ENCODE data around the gene DUSP7.

Gene DUSP7, protein sequence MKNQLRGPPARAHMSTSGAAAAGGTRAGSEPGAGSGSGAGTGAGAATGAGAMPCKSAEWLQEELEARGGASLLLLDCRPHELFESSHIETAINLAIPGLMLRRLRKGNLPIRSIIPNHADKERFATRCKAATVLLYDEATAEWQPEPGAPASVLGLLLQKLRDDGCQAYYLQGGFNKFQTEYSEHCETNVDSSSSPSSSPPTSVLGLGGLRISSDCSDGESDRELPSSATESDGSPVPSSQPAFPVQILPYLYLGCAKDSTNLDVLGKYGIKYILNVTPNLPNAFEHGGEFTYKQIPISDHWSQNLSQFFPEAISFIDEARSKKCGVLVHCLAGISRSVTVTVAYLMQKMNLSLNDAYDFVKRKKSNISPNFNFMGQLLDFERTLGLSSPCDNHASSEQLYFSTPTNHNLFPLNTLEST
- total RNA-seq, result 15.8 to 36.3 (median 32.4) reads per million in 3 experiments

DNA sequence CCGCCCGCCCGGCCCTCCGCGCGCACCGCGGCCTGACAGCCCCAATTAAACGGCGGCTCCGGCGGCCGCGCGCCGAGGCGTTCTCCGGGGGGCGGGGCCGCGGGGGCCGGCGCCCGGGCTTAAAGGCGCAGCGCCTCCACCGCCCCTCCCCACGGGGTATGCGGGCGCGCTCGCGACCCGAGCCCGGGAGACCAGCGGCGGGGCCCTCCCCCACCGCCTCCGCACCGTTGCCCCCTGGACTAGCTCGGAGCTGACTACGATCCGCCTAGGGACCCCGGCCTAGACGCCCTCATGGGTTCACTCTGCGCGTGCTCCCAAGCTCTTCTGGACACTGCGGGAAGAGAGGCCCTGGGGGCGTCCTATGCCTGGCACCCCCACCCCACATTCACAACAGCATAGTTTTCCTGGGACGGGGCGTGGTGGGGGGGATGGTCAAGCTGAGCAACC is at the start of gene DUSP7:
Gene DUSP7 (minus strand): TSS at position 51 of the 447 bp plus-strand sequence. CDS start 205 bp downstream, outside the sequence.
- DNase-seq, result peak; percentile 69

DNA sequence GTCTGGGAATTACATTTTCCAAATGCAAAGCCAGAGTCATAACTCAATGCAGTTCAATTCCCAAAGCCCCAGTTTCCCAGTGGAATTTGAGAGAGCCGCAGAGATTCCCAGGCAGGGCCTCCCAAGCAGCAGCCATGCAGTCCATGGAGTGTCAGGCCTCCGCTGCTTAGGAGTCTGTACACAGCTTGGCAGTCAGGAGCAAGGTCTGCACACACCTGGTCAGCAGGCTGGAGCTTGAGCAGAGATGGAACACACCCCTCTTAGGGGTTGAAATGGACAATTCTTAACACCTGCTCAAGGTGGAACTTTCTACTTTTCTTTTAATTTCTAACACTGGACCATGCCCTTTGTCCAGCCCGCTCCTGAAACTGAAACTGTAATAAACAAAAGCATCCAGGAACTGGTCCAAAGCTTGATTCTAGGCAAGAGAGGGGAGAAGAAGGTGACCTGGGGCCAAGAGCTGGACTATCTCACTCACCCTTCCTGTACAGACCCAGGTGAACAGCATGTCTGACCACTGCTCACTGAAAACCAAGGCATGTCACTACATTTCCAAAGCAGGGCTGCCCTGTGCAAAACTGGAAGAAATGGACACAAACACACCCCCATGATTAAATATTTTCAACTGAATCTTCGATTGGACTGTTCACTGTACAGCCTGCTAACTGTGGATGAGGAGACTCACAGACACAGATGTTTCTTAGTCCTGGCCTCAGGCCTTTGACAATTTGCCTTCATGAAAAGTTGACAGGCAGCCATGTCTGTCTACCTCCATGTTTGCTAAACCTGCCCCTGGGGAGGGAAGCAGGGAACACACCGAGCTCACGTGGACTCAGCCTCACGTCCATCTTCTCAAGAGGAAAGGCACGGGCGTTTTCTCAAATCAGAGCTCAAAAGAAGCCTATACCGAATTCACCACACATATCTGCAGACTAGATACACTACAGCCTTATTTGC is 48.6 kb upstream of the DUSP7 start:
- no peak for DNase-seq

DNA sequence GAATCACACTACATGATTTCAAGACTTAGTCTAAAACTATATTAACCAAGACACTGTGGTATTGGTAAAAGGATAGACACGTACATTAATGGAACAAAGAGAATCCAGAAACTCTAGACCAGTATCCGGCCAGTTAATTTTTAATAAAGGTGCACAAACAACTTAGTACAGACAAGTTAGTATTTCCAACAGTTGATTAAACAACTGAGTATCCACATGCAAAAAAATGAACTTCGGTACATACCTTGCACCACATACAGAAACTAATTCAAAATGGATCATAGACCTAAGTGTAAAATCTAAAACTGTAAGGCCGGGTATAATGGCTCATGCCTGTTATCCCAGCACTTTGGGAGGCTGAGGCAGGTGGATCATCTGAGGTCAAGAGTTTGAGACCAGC is 46.6 kb upstream of the DUSP7 start:
- no peak for DNase-seq

DNA sequence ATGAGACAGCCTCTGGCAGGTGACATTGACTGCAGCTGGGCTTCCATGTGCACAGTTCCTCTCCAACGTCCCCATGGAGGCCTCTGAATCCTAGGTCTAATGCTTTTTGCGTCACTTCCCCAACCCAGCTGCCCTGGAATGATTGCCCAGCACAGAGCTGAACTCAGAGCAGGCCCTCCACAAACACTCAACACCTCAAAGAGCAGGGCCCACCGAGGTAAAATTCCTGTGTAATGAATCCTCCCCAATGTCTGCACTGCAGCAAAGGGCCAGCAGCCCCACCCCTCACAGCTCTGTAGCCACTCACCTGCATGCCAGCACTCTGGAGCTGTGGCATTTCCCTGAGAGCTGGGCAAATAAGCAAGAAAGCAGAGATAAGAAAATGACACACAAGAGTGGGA is 42.6 kb upstream of the DUSP7 start:
- no peak for DNase-seq

DNA sequence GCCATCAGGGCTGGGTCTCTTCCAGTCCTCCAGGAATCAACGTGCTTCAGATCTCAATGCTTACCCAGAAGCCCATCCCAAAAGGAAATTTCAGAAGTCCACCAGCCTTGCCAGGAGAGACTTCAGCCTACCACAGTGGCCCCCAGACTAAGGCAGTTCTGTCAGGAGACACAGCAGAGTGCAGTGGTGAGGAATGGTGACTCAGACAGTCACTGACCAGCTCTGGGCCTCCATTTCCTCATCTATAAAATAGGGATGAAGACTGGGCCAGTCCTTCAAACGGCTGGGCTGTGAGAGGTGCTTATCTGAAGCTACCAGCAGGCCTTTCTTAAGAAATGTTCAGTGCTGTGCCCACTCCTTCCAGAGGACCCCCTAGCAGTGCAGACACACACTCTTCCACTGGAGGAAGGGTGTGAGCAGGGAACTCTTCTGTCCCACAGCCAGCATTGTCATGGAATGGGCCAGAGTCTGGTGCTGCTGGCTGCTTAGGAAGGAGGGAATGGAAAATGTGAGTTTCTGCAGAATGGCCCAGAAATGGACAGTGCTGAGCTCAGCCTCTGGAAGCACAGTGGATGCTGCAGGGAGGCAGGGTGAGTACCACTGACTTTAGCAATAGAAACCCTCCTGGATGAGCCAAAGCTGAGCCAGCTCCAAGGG is 41.6 kb upstream of the DUSP7 start:
- no peak for DNase-seq

DNA sequence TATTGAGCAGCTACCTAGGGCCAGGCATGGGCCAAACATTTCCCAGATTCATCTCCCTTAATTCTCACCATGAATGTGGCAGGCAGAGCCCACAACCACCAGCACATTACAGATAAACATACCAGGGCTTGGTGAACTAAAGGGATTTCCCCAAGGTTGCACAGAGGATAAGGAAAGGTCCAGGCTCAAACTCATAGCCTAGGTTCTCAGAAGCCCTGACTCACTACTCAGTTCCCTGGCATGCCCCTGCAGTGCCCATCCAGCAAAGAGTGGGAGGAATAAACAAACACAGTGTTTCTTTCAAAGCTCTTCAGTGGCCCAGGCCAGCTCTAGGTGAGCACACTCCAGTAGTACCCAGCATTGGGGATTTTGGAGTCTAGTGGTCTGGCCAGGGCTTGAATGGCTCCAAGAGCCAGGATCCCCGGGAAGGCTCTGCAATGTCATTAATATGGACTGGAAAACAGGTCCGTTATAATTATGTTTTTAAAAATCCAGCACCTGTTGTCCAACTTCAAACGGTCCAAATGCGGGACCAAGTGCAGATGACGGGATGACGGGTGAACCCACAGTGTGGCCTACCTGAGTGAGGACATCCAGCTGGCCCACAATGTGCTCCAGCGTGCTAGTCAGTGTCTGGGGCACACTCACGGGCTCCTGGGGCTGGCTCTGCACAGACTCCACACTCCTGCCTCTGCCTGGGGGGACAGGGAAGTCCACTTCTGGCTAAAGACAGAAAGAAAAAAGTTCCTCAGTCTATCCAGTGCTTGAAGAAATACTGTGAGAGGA is 39.8 kb upstream of the DUSP7 start:
- DNase-seq, result no peak

DNA sequence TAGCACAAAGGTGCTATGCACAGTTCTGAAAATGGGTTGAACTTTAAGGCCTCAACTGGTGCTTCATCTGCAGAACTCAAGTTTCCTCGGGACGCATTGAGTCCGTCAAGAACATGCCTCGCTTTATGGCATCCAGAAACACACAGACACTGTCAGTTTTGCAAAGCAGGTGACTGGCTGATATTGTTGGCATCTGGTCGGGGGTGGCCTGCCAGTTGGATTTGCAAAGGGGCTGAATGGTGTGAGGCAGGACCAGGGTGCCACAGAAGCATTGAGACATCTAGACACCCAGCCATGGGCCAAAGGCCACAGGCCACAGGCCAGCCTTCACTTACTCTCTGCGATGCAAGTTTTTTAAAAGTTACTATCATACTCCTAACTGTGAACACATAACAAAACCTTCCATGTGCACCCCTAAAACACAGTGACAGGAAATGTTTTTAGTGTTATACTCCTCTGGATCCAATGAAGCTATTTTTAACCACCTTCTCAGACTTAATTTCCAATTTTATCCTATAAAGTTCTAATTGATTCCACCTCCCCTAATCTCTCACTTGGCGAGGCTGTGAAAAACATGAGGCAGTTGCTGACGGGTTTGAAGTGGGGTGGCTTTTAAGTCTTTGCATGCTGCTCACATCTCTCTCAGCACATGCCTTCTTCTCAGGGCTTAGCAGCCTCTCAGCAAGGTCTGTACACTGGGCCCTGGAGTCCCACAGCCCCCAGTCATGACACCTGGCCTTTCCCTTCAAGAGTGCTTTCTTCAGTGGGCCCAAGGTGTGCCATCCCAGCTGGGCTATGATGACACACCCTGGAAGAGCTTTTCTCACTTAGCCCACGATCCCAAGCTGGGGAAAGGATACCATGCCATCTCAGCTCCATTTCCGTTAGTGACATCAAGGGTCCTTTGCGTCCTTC is 38.5 kb upstream of the DUSP7 start:
- DNase-seq, result no peak

DNA sequence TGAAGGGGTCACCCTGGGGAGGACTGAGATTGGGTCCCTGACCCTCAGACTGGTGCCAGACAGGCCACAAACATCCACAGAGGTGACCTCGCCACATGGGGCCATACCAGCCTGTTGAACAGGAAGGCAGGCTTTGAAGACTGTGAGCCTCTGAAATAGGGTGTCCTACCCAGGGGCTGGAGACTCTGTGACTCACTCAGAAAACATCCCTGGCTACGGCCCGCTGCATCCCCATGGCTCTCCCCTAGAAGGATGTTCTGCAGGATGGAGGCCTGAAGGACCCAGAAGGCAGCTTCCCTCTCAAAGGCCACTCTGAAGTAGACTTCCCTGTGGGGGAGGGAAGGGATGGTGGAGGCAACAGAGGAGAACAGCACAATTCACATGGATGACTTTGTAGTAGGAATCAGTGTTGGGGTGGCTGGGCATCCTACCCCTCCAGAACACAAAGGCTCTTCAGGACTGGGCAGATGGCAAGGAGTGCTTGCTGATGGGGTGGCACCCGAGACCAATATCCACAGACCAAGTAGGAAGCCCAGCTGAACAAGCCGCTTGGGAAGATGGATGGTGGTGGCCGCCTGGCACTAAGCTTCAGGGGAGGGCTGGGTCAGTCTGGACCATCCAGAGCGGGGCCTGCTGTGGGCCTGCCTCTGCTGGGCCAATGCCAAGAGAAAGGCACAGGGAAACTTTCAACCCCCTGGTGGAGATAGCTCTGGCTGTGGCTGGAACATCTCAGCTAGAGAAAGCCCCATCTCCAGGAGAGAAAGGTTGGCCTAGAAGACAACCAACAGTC is 37.6 kb upstream of the DUSP7 start:
- no peak for DNase-seq

DNA sequence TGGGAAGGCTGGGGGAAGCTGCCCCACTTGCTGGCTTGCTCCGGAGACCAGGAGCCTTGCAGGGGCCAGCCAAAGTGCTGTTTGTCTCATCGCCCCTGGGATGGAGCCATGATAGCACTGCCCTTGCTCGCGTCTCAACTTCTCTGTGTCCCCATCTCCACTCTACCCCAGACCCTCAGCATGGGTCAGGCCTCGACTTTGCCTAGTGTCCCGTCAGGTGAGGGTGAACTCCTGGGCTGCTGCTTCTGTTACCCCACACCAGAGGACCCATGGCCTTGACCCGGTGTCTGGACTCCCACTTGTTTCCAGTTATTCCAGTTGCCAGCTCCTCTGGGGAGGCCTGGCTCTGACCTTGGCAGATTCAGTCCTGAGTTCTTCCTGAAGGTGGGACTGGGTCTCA is 36.5 kb upstream of the DUSP7 start:
- DNase-seq, result no peak

DNA sequence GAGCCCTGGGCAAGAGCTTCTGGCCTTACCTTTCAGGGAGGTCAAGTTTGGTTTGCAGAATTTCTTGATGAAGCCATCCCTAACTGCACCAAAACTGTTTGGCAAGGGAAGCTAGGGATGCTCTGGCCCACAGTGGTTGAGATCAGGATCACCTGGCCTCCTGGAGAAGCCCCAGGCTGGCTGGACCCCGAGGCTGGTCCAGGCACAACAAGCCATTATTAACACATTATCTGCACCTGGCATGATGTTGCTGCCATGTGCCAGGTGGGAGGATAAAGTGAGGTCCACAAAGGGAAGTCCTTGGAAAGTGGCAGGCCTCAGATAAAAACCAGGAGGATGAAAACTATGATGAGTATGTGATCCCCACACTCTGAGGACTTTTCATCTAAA is 35.9 kb upstream of the DUSP7 start:
- DNase-seq, result no peak

DNA sequence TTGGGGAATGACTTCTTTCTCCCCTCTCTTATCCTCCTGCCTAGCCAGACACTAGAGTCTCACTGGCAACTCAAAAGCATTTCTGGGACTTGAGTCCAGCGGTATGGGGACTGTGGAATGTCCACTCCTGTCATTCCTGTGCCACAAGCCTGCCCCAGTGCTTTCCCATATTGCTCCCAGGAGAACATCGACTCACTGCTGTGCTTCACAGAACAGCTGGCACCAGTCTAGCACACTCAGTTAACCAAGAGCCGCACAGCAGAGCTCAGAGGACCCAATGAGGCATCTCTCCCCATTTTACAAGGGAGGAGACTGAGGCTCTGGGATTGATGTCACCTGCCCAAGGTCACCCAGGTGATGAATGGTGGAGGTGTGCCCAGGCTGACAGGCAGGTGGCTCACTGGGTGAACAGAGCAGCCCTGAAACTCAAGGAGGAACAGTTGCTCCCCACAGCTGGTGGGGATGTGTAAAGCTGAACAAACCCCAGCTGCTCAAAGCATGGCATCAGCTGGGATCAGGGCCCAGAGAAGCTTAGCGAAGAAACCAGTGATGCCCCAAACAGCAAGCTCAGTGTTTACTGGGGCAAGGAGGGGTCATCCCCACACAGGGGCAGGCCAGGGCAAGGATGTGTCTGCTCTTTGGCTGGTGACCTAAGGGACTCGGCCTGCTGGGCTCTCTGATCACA is 35.4 kb upstream of the DUSP7 start:
- DNase-seq, result no peak

DNA sequence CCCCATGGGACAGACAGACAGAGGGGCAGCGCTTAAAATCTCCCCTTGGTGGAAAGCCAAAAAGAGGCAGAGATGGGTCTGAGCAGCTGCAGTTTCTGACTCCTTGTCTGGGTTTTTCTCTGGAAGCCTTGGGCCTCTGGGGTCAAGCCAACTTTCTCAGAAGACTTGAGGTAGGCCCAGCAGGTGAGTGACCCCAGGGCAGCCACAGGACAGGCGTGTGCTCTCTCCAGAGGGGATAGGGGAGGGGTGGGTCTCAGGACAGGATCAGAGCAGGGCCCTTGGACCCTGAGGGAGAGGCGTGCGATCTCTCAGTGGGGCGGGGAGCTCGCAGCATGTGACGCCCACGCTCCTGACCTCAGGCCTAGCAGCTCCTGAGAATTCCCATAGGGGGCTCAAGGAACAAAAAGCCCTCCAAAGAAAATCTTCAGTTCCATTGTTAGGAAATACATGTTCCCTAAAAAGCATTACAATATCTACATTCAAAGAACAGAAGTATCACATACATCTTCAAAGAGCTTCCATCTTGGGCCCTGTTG is 34.6 kb upstream of the DUSP7 start:
- DNase-seq, result no peak

DNA sequence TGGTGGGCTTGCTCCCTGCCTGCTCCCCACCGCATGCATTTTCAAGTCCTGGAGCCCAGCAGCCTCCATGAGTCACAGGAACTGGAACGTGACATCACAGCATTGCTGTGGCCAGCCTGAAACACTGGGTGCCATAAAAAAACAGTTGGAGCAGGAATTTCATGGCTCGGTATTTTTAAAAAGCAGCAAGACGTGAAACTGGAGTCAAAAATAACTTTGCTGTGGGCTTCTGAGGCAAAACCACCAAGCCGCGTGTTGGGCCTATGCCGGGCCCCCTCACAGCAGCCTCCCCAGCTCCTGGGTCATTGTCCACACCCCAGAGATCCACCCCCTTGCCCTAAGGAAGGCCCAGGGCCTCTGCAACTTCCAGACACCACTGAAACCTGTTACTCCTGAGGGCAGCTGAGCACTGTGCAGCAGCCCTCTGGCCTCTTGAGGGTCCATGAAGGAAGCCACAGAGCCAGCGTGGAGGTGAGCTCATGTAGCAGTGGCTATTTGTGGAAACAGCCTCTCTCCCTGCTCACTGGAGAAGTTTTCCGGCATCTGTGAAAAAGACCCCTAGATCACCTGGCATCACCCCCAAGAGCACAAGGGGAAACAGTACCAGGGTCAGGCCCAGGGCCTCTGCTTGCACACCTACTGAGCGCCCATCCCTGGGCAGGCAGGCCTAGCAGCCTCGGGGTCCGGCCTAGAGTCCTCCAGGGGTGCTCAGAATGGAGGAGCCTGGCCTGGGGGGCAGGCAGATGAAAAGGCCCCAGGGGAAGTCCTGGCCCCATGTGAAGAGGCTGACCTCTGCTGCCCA is 34.0 kb upstream of the DUSP7 start:
- DNase-seq, result no peak

DNA sequence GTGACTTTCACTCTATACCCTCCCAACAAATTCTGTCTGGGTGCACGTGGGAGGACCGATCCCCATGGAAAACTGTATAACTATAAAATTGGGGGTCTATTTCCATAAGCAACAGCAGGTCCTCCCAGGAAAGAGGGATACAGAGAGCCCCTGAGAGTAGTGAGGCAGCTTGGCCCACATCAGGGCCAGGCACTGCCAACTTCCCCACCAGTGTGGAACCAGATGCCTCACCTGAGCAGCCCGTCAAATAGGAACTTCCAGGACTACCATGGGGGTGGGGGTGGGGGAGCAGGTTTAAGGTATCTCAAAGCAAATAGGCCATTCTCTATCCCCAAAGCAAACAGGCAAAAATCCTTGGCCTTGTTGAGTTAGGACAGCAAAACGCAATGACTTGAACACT is 33.3 kb upstream of the DUSP7 start:
- DNase-seq, result no peak

DNA sequence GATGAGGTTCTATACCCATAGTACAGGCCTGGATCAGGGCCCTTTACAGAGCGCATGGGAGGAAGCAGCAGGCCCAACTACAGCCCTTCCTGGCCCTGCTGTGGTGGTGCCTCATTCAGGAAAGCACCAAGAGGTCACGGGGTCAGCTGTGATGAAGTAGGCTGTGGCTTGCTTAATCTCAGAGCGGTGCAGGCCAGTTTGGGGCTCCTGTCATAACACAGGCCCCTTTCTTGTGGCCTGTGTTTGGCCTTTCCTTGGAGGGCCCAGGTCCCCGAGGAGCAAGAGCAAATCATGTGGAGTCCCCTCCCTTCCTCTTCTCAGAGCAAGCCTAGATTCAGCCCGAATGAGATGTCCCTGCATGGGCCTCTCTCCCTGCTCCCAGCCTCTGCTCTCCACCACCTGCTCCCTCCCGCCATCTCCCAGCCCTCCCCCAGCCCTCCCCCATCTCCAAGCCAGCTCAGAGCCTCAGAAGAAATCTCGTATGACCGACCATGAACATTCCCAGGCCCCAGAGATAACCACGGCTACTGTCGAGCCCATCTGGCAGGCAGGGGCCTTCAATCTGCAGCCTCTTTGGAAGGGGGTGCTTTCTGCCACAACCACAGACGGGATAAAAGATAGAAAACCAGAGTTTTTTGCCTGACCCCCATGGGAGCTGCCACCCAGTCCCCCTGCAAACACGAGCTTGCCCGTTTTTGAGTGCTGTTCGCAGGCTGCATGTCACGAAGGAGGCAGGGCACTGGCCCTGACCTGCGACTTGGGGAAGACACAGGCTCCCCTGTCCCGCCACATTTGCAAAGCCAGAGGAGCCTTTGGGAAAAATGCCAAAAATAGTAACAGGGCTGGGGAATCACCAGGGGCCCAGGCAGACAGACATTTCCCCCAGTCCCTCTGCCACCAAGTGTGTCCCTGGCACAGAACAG is 32.3 kb upstream of the DUSP7 start:
- no peak for DNase-seq

DNA sequence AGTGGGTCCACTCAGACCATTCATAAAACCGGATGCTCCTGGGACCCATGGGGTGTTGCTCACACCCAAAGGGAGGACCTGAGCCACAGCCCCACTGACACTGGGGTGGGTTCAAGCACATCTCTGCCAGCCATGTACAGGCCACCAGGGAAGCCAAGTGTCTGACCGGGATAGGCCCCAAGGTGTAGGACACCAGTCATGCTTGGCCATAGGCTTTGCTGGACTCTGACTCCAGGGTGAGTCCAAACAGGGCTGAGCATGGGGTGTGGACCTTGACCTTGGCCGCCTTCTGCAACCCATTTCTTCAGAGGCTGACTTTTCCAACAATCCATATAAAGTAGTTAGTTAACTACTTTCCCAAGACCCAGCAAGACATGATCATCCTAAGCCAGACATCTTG is 31.4 kb upstream of the DUSP7 start:
- DNase-seq, result no peak

DNA sequence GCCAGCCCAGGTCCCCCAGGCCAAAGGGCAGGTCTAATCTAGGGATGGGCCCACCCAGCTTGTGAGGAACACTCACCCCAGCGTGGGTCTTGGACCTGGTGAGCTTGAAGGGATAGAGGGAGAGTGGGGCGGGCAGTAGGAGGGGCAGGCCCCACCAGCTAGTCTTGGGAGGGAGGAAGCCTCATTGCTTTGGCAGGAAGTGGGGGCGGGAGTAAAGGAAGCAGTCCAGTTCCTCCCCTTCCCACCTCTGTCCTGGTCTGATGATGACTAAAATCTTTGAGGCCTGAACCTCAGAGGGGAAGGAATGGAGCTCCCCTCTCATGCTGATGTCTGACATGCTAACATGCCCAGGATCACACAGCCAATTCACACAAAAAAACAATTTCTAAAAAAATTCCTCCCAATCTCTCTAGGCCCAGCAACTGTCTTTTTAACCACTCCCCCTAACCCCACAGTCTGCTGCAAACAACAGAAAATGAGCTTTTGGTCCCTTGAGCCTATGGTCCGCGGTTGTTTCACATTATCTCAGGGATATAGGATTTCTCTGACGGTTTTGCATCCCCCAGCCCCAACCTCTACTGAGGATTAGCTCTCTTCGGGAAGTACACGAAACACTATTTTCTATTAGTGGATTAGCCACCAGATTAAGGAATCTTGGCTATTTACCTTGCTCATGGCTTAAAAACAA is 30.7 kb upstream of the DUSP7 start:
- no peak for DNase-seq

Data from central memory CD4-positive, alpha-beta T cell (primary cell).